ENCODE results near the gene DUS3L.
"Not testable (repeated sequence)": the region's sequence is repeated elsewhere in the genome, so short reads cannot be mapped to it uniquely, and the experiment has no call there.

DUS3L gene

DNA sequence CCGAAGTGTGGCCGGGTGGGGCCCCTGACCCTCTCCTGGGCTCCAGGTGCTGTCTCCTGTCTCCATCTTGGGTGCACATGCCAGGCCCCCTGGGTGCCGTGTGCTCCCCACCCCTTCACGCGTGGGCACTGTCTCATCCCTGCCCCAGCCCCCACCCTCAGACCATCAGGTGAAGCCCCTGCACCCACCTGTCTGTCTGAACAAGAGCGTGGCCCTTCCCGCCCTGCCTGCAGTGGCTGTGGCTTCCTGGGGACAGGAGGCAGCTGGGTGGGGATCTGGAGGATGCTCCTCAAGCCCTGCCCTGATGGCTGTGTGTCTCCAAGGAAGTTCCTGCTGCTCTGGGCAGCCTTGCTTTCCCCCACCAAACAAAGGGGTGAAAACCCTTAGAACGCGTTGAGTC, 8.6 kb downstream of the DUS3L start:
- no peak overlapping the region; the same call in 1 of the 2 replicates for H3K27ac ChIP-seq
- CTCF ChIA-PET, result no interaction called here
- DNase-seq (ENCODE audit: low spot score), result no peak
- POLR2A ChIA-PET (ENCODE audit: low non-redundant PET), result no interaction called here
- TF ChIP-seq, protein P1, sequence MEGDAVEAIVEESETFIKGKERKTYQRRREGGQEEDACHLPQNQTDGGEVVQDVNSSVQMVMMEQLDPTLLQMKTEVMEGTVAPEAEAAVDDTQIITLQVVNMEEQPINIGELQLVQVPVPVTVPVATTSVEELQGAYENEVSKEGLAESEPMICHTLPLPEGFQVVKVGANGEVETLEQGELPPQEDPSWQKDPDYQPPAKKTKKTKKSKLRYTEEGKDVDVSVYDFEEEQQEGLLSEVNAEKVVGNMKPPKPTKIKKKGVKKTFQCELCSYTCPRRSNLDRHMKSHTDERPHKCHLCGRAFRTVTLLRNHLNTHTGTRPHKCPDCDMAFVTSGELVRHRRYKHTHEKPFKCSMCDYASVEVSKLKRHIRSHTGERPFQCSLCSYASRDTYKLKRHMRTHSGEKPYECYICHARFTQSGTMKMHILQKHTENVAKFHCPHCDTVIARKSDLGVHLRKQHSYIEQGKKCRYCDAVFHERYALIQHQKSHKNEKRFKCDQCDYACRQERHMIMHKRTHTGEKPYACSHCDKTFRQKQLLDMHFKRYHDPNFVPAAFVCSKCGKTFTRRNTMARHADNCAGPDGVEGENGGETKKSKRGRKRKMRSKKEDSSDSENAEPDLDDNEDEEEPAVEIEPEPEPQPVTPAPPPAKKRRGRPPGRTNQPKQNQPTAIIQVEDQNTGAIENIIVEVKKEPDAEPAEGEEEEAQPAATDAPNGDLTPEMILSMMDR (conservative IDR thresholded peaks at IDR 0.05; ENCODE audit: low read depth), result no peak

DNA sequence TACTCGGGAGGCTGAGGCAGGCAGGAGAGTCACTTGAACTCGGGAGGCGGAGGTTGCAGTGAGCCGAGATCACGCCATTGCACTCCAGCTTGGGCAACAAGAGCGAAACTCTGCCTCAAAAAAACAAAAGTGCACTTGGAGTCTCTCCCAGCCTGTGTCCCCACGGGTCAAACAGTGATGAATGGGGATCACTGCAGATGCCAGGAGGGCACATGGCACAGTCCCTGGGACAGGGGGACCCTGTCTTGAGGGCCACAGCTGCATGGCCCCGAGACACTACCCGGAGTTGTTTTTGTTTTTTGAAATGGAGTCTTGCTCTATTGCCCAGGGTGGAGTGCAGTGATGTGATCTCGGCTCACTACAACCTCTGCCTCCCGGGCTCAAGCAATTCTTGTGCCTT, 10.0 kb downstream of the DUS3L start:
- DNase-seq (ENCODE audit: low spot score); H3K27ac ChIP-seq; POLR2A ChIA-PET (ENCODE audit: low non-redundant PET): not testable (repeated sequence)
- CTCF ChIA-PET, result interaction anchor here (2.0 kb wide), 1 partner anchor 23 kb away, joined by 8 read pairs; no protein-coding TSS in a partner anchor

DNA sequence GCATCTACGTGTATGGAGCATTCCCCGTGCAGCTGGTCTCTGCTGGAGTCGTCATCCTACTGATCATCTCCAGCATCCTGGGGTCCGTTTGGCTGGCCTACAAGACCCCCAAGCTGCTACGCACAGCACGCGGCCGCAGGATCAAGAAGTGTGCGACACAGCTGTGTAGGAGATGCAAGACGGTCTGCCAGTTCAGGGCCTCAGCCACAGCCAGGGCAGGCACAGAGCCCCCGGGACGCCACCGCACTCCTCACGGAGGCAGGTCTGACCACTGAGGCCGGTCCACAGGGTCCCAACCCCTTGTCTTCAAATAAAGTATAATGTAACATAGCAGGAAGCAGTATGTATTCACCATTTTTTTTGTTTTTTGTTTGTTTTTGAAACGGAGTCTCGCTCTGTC, 12.6 kb downstream of the DUS3L start:
- no peak overlapping the region for H3K27ac ChIP-seq
- CTCF ChIA-PET, result no interaction called here
- POLR2A ChIA-PET (ENCODE audit: low non-redundant PET), result no interaction called here
- TF ChIP-seq, protein P1 (conservative IDR thresholded peaks at IDR 0.05; ENCODE audit: low read depth), result no peak
- DNase-seq (ENCODE audit: low spot score), result no peak

- TF ChIP-seq, protein P1 (conservative IDR thresholded peaks at IDR 0.05; ENCODE audit: low read depth), result no peak
- no peak for DNase-seq (ENCODE audit: low spot score)
- ChIA-PET CTCF (interaction anchor here (0.7 to 1.1 kb wide), 2 partner anchors 21 to 28 kb away, joined by 3 to 9 read pairs; no protein-coding TSS in a partner anchor), POLR2A (ENCODE audit: low non-redundant PET) (interaction anchor here (0.7 kb wide), 1 partner anchor 49 kb away, joined by 4 read pairs; no protein-coding TSS in a partner anchor)
- 0 out of 2 replicates have a peak overlapping the region, but pooled peaks have one; percentile 7 for H3K27ac ChIP-seq
Observed at GRCh38 chr19:5775668-5776309, 15.2 kb downstream of the DUS3L start.

GRCh38 chr19:5774921-5775320, 16.0 kb downstream of the DUS3L start:
- TF ChIP-seq, protein P1 (conservative IDR thresholded peaks at IDR 0.05; ENCODE audit: low read depth), result no peak
- ChIA-PET POLR2A (ENCODE audit: low non-redundant PET) (no interaction called here), CTCF (interaction anchor here (1.1 to 1.2 kb wide), 2 partner anchors 29 kb away, joined by 6 to 9 read pairs; no protein-coding TSS in a partner anchor)
- DNase-seq (ENCODE audit: low spot score), result no peak
- H3K27ac ChIP-seq, result no peak overlapping the region

DNA sequence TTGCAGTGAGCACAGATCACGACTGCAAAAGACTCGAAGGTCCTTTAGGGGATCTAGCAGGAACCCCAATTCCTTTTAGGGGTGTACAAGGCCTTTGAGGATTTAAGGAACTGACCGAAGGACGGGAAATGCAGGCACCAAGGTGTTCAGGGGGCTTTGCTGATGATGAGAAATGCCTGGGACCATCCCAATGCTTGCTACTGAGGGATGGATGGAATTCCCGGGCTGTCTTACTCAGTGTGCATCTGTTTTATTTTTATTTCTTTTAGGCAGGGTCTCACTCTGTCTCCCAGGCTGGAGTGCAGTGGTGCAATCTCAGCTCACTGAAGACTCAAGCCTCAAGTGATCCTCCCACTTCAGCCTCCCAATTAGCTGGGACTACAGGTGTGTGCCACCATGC, 17.7 kb downstream of the DUS3L start:
- TF ChIP-seq, protein P1 (conservative IDR thresholded peaks at IDR 0.05; ENCODE audit: low read depth), result no peak
- peak overlapping the region; percentile 15; the same call in 1 of the 2 replicates for H3K27ac ChIP-seq
- DNase-seq (ENCODE audit: low spot score), result no peak
- POLR2A ChIA-PET (ENCODE audit: low non-redundant PET), result no interaction called here
- CTCF ChIA-PET, result no interaction called here

GRCh38 chr19:5772416-5772815, 18.5 kb downstream of the DUS3L start:
- no peak overlapping the region for H3K27ac ChIP-seq
- DNase-seq (ENCODE audit: low spot score), result no peak
- ChIA-PET CTCF (interaction anchor here (0.7 kb wide), 1 partner anchor 21 kb away, joined by 4 read pairs; no protein-coding TSS in a partner anchor), POLR2A (ENCODE audit: low non-redundant PET) (interaction anchor here (0.6 kb wide), 2 partner anchors 121 to 576 kb away, joined by 3 to 5 read pairs; no protein-coding TSS in a partner anchor)
- TF ChIP-seq, protein P1 (conservative IDR thresholded peaks at IDR 0.05; ENCODE audit: low read depth), result no peak
